HCT116 (cell line): ENCODE data around the gene KIRREL1. TPM values are rescaled to one million over a fixed set of nuclear protein-coding genes. Genes with fewer than 3 reads are reported as not detected.
A peak's percentile ranks its signal among the peaks of the same experiment; 100 is the strongest.

Experiments used
- ATAC-seq: fragments of 200-7000 bp; cut with Tn5 transposase; 2 replicates; pipeline ENCODE4 v1.9.1; 2020; ENCODE audit warnings: mild to moderate bottlenecking, moderate library complexity
- BruUV-seq: library from RNA; stranded (reverse); fragments of 400-500 nt; replicated peaks from 2 replicates; lab custom pipeline; 2021; lab: Mats Ljungman, UMichigan
- CTCF ChIA-PET: fragments of 300-600 bp; sonication (Branson Sonifier 250); formaldehyde crosslinking; loops from one replicate; lab custom pipeline; 2021; ENCODE audit warnings: antibody characterized with exemption; lab: Charles Lee
- POLR2A ChIA-PET: fragments of 300-600, 350-600 bp; sonication (Branson Sonifier 250); formaldehyde crosslinking; loops from one replicate; lab custom pipeline; 2021; ENCODE audit warnings: antibody characterized with exemption; lab: Charles Lee
- RAD21 ChIA-PET, 2 experiments: fragments of 300-600 bp; sonication (Branson Sonifier 250); formaldehyde crosslinking; loops; one replicate each; lab custom pipeline; 2023; ENCODE audit warnings: low total read pairs in 2 of 2; ENCODE audit not compliant: uncharacterized antibody in 2 of 2, unreplicated experiment in 2 of 2, low non-redundant PET in 1 of 2; lab: Charles Lee
- DNase-seq: peaks from one replicate; pipeline ENCODE4 v3.0.0-alpha.2; 2010; ENCODE audit warnings: low read depth, low spot score
- H2AFZ ChIP-seq: fragments of 200-600 bp; shearing (Covaris generic), sonication (generic); 2 replicates; pipeline ENCODE4 v1.6.1; 2017; ENCODE audit warnings: low read depth, mixed run types, mixed read lengths, antibody characterized with exemption, low read length; ENCODE audit not compliant: poor library complexity, severe bottlenecking
- H3K27ac ChIP-seq: 2 replicates; pipeline ENCODE4 v1.5.1; 2012; ENCODE audit warnings: low read depth, low read length
- H3K27me3 ChIP-seq: fragments of 200-600 bp; sonication (generic); 2 replicates; pipeline ENCODE4 v1.6.1; 2016; ENCODE audit warnings: mixed run types, low read length, mixed read lengths; ENCODE audit not compliant: insufficient read depth
- H3K36me3 ChIP-seq, 2 experiments: fragments of 200-500 bp in 1 of 2; fragments of 200-600 bp in 1 of 2; sonication (Bioruptor generic) in 1 of 2; sonication (generic) in 1 of 2; 2 replicates each; pipeline versions ENCODE4 v1.5.1 to v1.6.1; 2014 to 2016; ENCODE audit warnings: low read length in 2 of 2, inconsistent platforms in 1 of 2, mixed read lengths in 1 of 2, mixed run types in 1 of 2; ENCODE audit not compliant: insufficient read depth in 2 of 2, control insufficient read depth in 1 of 2
- H3K4me1 ChIP-seq, 2 experiments: fragments of 200-600 bp in 1 of 2; sonication (generic) in 1 of 2; 2 replicates each; pipeline versions ENCODE4 v1.5.1 to v1.6.1; 2012 to 2017; ENCODE audit warnings: low read length in 2 of 2, inconsistent platforms in 1 of 2, mild to moderate bottlenecking in 1 of 2, mixed read lengths in 1 of 2, mixed run types in 1 of 2, moderate library complexity in 1 of 2; ENCODE audit not compliant: insufficient read depth in 2 of 2, control insufficient read depth in 1 of 2
- H3K4me2 ChIP-seq: fragments of 200-600 bp; sonication (generic); 2 replicates; pipeline ENCODE4 v1.6.1; 2017; ENCODE audit warnings: mixed run types, low read length, mixed read lengths
- H3K4me3 ChIP-seq, 2 experiments: fragments of 200-600 bp in 1 of 2; sonication (generic) in 1 of 2; replicated peaks in 1 of 2; 2 replicates each; pipeline ENCODE4 v1.5.1; 2011 to 2016; ENCODE audit warnings: low read length in 2 of 2, control low read depth in 1 of 2, low read depth in 1 of 2, mild to moderate bottlenecking in 1 of 2, mixed read lengths in 1 of 2, mixed run types in 1 of 2
- H3K79me2 ChIP-seq: fragments of 200-600 bp; sonication (generic); 2 replicates; pipeline ENCODE4 v1.6.1; 2017; ENCODE audit warnings: mild to moderate bottlenecking, mixed run types, low read length, moderate library complexity, mixed read lengths; ENCODE audit not compliant: insufficient read depth
- H3K9ac ChIP-seq: fragments of 200-600 bp; sonication (generic); 2 replicates; pipeline ENCODE4 v1.6.1; 2016; ENCODE audit warnings: low read length, mixed read lengths
- H3K9me2 ChIP-seq: fragments of 200-600 bp; sonication (generic), shearing (Covaris generic); 2 replicates; pipeline ENCODE4 v1.6.1; 2017; ENCODE audit warnings: mixed run types, mild to moderate bottlenecking, moderate library complexity; ENCODE audit not compliant: insufficient read depth
- H3K9me3 ChIP-seq, 2 experiments: fragments of 200-500 bp in 1 of 2; fragments of 200-600 bp in 1 of 2; sonication (Bioruptor generic) in 1 of 2; sonication (generic) in 1 of 2; 2 replicates each; pipeline ENCODE4 v1.6.1; 2014 to 2017; ENCODE audit warnings: low read length in 2 of 2, mixed read lengths in 2 of 2, inconsistent platforms in 1 of 2, low read depth in 1 of 2, mild to moderate bottlenecking in 1 of 2, mixed run types in 1 of 2, moderate library complexity in 1 of 2; ENCODE audit not compliant: control insufficient read depth in 1 of 2, insufficient read depth in 1 of 2
- H4K20me1 ChIP-seq: fragments of 200-600 bp; sonication (generic), shearing (Covaris generic); 2 replicates; pipeline ENCODE4 v1.6.1; 2017; ENCODE audit warnings: mixed run types, mild to moderate bottlenecking, moderate library complexity; ENCODE audit not compliant: insufficient read depth
- CEBPB ChIP-seq: IDR thresholded peaks from 2 replicates; pipeline ENCODE4 v1.6.1; 2012; ENCODE audit warnings: low read depth
- ELF1 ChIP-seq: IDR thresholded peaks from 2 replicates; pipeline ENCODE4 v1.6.1; 2012; ENCODE audit warnings: low read depth, borderline replicate concordance
- EZH2 ChIP-seq: fragments of 200-600 bp; sonication (generic); IDR thresholded peaks from 2 replicates; pipeline ENCODE4 v1.6.1; 2017; ENCODE audit warnings: antibody characterized with exemption, mixed run types
- EZH2phosphoT487 ChIP-seq: fragments of 200-600 bp; IDR thresholded peaks from 2 replicates; pipeline ENCODE4 v1.6.1; 2018; ENCODE audit warnings: antibody characterized with exemption, borderline replicate concordance
- JUND ChIP-seq: IDR thresholded peaks from 2 replicates; pipeline ENCODE4 v1.6.1; 2012
- POLR2AphosphoS5 ChIP-seq: IDR thresholded peaks from 2 replicates; pipeline ENCODE4 v1.6.1; 2011; ENCODE audit warnings: mild to moderate bottlenecking, low read depth, low read length, moderate library complexity
- RAD21 ChIP-seq: IDR thresholded peaks from 2 replicates; pipeline ENCODE4 v1.6.1; 2012; ENCODE audit warnings: low read depth, mild to moderate bottlenecking
- SIN3A ChIP-seq: IDR thresholded peaks from 2 replicates; pipeline ENCODE4 v1.6.1; 2012; ENCODE audit warnings: low read depth
- SRF ChIP-seq: IDR thresholded peaks from 2 replicates; pipeline ENCODE4 v1.6.1; 2012; ENCODE audit warnings: low read depth
- TCF7L2 ChIP-seq: IDR thresholded peaks from 2 replicates; pipeline ENCODE4 v1.7.0; 2011; ENCODE audit warnings: borderline replicate concordance, inconsistent platforms; ENCODE audit not compliant: insufficient read depth, insufficient read length; ENCODE audit errors: extremely low read depth
- YY1 ChIP-seq: IDR thresholded peaks from 2 replicates; pipeline ENCODE4 v1.6.1; 2011; ENCODE audit warnings: low read length, low read depth, moderate library complexity, mild to moderate bottlenecking; ENCODE audit not compliant: insufficient replicate concordance; ENCODE audit errors: extremely low read depth
- ZFX ChIP-seq: fragments of 450-650 bp; IDR thresholded peaks from 2 replicates; pipeline ENCODE4 v1.6.1; 2017
- ZNF274 ChIP-seq: fragments of 200-500 bp; sonication (Bioruptor generic); IDR thresholded peaks from 2 replicates; pipeline ENCODE4 v1.6.1; 2014; ENCODE audit warnings: mild to moderate bottlenecking, low read depth, low read length, inconsistent platforms
- intact Hi-C: fragments of 100-400 bp; cut with micrococcal nuclease; formaldehyde crosslinking; loops from 2 replicates; pipeline ENCODE4 v1.10.0; 2022
- total RNA-seq: library from RNA; stranded (reverse); gene quantifications from one replicate; pipeline ENCODE4 v1.2.1, GENCODE V29; 2021; ENCODE audit not compliant: unreplicated experiment
- TF ChIP-seq, protein P1 (sequence below), 3 experiments: fragments of 200-600 bp in 1 of 3; sonication (generic) in 1 of 3; IDR thresholded peaks in 2 of 3; conservative IDR thresholded peaks in 1 of 3; 2 replicates each; pipeline ENCODE4 v1.5.1; 2012 to 2017; ENCODE audit warnings: low read depth in 2 of 3, low read length in 2 of 3, antibody characterized with exemption in 1 of 3, borderline replicate concordance in 1 of 3, control low read depth in 1 of 3, mild to moderate bottlenecking in 1 of 3, mixed read lengths in 1 of 3, mixed run types in 1 of 3, moderate library complexity in 1 of 3; ENCODE audit not compliant: insufficient read depth in 1 of 3
- TF ChIP-seq, protein P2 (sequence below): IDR thresholded peaks from 2 replicates; pipeline ENCODE4 v1.6.1; 2011; ENCODE audit warnings: mild to moderate bottlenecking, low read length, moderate library complexity; ENCODE audit not compliant: insufficient replicate concordance; ENCODE audit errors: extremely low read depth
- TF ChIP-seq, protein P3 (sequence below): IDR thresholded peaks from 2 replicates; pipeline ENCODE4 v1.6.1; 2012; ENCODE audit warnings: low read depth
- TF ChIP-seq, protein P4 (sequence below): IDR thresholded peaks from 2 replicates; pipeline ENCODE4 v1.6.1; 2012

The KIRREL1 gene
- total RNA-seq, 1 experiment from 2014 or later: 20.0 TPM

DNA sequence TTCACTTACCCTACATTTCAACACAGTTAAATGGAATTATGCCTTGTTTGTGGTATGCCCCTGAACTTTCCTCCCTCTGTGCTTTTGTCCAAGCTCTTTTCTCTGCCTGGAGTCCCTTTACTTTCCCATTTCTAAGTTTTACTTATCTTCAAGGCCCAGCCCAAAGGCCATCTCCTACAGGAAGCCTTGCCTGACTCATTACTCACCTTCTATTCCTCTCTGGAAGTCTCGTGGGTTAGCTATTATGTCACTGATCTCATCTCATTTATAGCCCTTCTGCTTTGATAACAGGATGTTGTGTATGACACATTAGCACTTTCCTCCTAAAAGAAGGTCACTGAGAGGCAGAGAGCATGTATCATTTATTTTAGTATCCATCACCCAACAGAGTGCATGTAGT, 108.5 kb downstream of the KIRREL1 start (continued):
- no peak for TF ChIP-seq YY1

DNA sequence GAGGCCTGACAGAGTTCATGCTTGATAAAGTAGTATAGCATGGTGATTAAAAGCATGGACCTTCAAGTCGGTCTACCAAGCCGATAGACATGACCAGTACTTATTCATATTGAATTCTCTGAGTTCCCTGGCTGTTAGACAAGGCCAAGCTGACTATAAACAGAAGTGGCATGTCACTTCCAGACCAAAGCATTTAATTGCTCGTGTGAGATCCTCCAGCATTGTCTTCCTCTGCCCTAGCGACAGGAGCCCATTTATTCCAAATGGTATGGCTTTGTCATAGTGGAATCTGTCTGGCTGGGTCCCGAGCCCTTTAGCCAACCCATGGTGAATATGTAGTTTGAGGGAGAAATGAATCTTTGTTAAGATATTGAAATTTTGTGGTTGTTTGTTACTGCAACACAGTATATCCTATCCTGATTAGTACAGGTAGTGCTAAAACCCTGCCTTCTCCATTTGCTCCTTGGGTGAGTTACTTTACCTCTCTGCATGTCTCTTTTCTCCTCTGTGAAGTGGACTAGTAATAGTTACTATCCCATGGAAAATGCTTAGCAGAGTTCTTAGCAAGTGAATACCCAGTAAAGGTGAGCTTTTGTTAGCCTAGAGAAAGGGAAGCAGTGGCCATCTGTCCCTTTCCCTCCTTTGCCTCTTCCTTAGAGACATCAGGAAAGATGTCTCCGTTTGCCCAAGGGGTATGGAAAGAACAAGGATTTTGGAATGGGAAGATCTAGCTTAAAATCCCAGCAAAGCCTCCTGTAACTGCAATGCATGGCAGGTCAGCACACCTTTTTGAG, 109.6 kb downstream of the KIRREL1 start:
- Histone ChIP-seq H3K4me2 (peak overlapping the region; percentile 17; the same call in 1 of the 2 replicates), H3K27ac (no peak overlapping the region), H3K79me2 (no peaks in the 10 kb centered on the region), H4K20me1 (no peaks in the 10 kb centered on the region), H3K4me1 (peaks cover 13 to 31% of the 10 kb centered on the region in 2 experiments), H3K4me3 (no peak overlapping the region), H3K27me3 (no peaks in the 10 kb centered on the region), H2AFZ (no peak overlapping the region), H3K36me3 (no peaks in the 10 kb centered on the region), H3K9me2 (no peaks in the 10 kb centered on the region), H3K9ac (no peak overlapping the region), H3K9me3 (no peaks in the 10 kb centered on the region)
- no TSS peak for BruUV-seq
- RAD21 ChIA-PET: no interaction called here
- TF ChIP-seq EZH2phosphoT487: no peak
- TF ChIP-seq, protein P1, sequence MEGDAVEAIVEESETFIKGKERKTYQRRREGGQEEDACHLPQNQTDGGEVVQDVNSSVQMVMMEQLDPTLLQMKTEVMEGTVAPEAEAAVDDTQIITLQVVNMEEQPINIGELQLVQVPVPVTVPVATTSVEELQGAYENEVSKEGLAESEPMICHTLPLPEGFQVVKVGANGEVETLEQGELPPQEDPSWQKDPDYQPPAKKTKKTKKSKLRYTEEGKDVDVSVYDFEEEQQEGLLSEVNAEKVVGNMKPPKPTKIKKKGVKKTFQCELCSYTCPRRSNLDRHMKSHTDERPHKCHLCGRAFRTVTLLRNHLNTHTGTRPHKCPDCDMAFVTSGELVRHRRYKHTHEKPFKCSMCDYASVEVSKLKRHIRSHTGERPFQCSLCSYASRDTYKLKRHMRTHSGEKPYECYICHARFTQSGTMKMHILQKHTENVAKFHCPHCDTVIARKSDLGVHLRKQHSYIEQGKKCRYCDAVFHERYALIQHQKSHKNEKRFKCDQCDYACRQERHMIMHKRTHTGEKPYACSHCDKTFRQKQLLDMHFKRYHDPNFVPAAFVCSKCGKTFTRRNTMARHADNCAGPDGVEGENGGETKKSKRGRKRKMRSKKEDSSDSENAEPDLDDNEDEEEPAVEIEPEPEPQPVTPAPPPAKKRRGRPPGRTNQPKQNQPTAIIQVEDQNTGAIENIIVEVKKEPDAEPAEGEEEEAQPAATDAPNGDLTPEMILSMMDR (IDR thresholded peaks at IDR 0.05 in 2 of 3, conservative IDR thresholded peaks at IDR 0.05 in 1 of 3; ENCODE audit: borderline replicate concordance in 1 of 3, insufficient read depth in 1 of 3, low read depth in 2 of 3, low read length in 2 of 3): no peak
- TF ChIP-seq, protein P2, sequence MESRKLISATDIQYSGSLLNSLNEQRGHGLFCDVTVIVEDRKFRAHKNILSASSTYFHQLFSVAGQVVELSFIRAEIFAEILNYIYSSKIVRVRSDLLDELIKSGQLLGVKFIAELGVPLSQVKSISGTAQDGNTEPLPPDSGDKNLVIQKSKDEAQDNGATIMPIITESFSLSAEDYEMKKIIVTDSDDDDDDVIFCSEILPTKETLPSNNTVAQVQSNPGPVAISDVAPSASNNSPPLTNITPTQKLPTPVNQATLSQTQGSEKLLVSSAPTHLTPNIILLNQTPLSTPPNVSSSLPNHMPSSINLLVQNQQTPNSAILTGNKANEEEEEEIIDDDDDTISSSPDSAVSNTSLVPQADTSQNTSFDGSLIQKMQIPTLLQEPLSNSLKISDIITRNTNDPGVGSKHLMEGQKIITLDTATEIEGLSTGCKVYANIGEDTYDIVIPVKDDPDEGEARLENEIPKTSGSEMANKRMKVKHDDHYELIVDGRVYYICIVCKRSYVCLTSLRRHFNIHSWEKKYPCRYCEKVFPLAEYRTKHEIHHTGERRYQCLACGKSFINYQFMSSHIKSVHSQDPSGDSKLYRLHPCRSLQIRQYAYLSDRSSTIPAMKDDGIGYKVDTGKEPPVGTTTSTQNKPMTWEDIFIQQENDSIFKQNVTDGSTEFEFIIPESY: no peak
- no peak for TF ChIP-seq RAD21
- no peak for TF ChIP-seq SRF
- TF ChIP-seq POLR2AphosphoS5: no peak
- no peak for TF ChIP-seq ZFX
- TF ChIP-seq EZH2: no peak
- TF ChIP-seq ELF1: no peak
- no peak for TF ChIP-seq TCF7L2
- TF ChIP-seq, protein P3, sequence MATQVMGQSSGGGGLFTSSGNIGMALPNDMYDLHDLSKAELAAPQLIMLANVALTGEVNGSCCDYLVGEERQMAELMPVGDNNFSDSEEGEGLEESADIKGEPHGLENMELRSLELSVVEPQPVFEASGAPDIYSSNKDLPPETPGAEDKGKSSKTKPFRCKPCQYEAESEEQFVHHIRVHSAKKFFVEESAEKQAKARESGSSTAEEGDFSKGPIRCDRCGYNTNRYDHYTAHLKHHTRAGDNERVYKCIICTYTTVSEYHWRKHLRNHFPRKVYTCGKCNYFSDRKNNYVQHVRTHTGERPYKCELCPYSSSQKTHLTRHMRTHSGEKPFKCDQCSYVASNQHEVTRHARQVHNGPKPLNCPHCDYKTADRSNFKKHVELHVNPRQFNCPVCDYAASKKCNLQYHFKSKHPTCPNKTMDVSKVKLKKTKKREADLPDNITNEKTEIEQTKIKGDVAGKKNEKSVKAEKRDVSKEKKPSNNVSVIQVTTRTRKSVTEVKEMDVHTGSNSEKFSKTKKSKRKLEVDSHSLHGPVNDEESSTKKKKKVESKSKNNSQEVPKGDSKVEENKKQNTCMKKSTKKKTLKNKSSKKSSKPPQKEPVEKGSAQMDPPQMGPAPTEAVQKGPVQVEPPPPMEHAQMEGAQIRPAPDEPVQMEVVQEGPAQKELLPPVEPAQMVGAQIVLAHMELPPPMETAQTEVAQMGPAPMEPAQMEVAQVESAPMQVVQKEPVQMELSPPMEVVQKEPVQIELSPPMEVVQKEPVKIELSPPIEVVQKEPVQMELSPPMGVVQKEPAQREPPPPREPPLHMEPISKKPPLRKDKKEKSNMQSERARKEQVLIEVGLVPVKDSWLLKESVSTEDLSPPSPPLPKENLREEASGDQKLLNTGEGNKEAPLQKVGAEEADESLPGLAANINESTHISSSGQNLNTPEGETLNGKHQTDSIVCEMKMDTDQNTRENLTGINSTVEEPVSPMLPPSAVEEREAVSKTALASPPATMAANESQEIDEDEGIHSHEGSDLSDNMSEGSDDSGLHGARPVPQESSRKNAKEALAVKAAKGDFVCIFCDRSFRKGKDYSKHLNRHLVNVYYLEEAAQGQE: no peak
- no peak for TF ChIP-seq CEBPB
- TF ChIP-seq, protein P4, sequence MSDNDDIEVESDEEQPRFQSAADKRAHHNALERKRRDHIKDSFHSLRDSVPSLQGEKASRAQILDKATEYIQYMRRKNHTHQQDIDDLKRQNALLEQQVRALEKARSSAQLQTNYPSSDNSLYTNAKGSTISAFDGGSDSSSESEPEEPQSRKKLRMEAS: no peak
- no peak for TF ChIP-seq ZNF274
- TF ChIP-seq SIN3A: no peak
- no peak for TF ChIP-seq JUND
- CTCF ChIA-PET: interaction anchor here (1.0 to 2.0 kb wide), 5 partner anchors 7 to 111 kb away, joined by 3 to 8 read pairs (median 3); no protein-coding TSS in a partner anchor
- ATAC-seq: no peak
- DNase-seq: no peak
- POLR2A ChIA-PET: no interaction called here
- intact Hi-C loops: no loop called here
